Muscle layer of duodenum (tissue), 2 donors: ENCODE measurements around the gene ROR2.
A peak's percentile ranks its signal among the peaks of the same experiment; 100 is the strongest.
"Not testable (repeated sequence)": the region's sequence is repeated elsewhere in the genome, so short reads cannot be mapped to it uniquely, and the experiment has no call there.

Experiments used
- H3K27ac ChIP-seq: one replicate; pipeline ENCODE4 v1.7.0; 2013; ENCODE audit warnings: mild to moderate bottlenecking, low read length
- H3K27me3 ChIP-seq: one replicate; pipeline ENCODE4 v1.7.0; 2013; ENCODE audit warnings: low read depth, mild to moderate bottlenecking, control low read depth, low read length
- H3K36me3 ChIP-seq, 2 donors: one replicate each; pipeline ENCODE4 v1.7.0; 2013; ENCODE audit warnings: low read length in 2 of 2, control low read depth in 1 of 2, mild to moderate bottlenecking in 1 of 2; ENCODE audit not compliant: insufficient read depth in 2 of 2, control insufficient read depth in 1 of 2
- H3K4me1 ChIP-seq, 2 donors: one replicate each; pipeline ENCODE4 v1.7.0; 2013; ENCODE audit warnings: low read length in 2 of 2, mild to moderate bottlenecking in 2 of 2, control low read depth in 1 of 2, moderate library complexity in 1 of 2; ENCODE audit not compliant: insufficient read depth in 2 of 2, control insufficient read depth in 1 of 2
- H3K4me3 ChIP-seq, 2 donors: one replicate each; pipeline ENCODE4 v1.7.0; 2013; ENCODE audit warnings: low read length in 2 of 2, low read depth in 1 of 2, mild to moderate bottlenecking in 1 of 2
- H3K9me3 ChIP-seq, 2 donors: one replicate each; pipeline ENCODE4 v1.7.0; 2013; ENCODE audit warnings: low read length in 2 of 2, control low read depth in 1 of 2, mild to moderate bottlenecking in 1 of 2; ENCODE audit not compliant: control insufficient read depth in 1 of 2
- donor health status: healthy.

ROR2 gene

GRCh38 chr9:91799113-91799744, 150.8 kb downstream of the ROR2 start:
- Histone ChIP-seq H3K27ac (peak overlapping the region; percentile 53), H3K36me3 (no peaks in the 10 kb centered on the region), H3K27me3 (no peaks in the 10 kb centered on the region), H3K4me1 (peaks cover 16 to 52% of the 10 kb centered on the region in 2 donors), H3K9me3 (no peaks in the 10 kb centered on the region), H3K4me3 (no peak overlapping the region)

- not testable (repeated sequence) for H3K27me3 ChIP-seq, H3K36me3 ChIP-seq, H3K9me3 ChIP-seq, H3K4me3 ChIP-seq
- H3K27ac ChIP-seq, result peak overlapping the region; percentile 53
- peaks cover 16 to 48% of the 10 kb centered on the region in 2 donors for H3K4me1 ChIP-seq
Measured at GRCh38 chr9:91798273-91799112, 151.5 kb downstream of the ROR2 start.

- not testable (repeated sequence) for H3K36me3 ChIP-seq, H3K27ac ChIP-seq, H3K9me3 ChIP-seq, H3K27me3 ChIP-seq, H3K4me3 ChIP-seq
- peaks cover 16 to 41% of the 10 kb centered on the region in 2 donors for H3K4me1 ChIP-seq
Measured at GRCh38 chr9:91797517-91797916, 152.5 kb downstream of the ROR2 start.

- not testable (repeated sequence) for H3K4me3 ChIP-seq, H3K36me3 ChIP-seq, H3K27me3 ChIP-seq, H3K27ac ChIP-seq, H3K9me3 ChIP-seq
- H3K4me1 ChIP-seq, result peaks cover 16 to 33% of the 10 kb centered on the region in 2 donors
Measured at GRCh38 chr9:91796516-91796915, 153.5 kb downstream of the ROR2 start.

- Histone ChIP-seq H3K27me3 (no peaks in the 10 kb centered on the region), H3K9me3 (no peaks in the 10 kb centered on the region), H3K4me1 (peaks cover 16 to 25% of the 10 kb centered on the region in 2 donors), H3K27ac (no peak overlapping the region), H3K4me3 (no peak overlapping the region), H3K36me3 (no peaks in the 10 kb centered on the region)
Measured at GRCh38 chr9:91795598-91796241, 154.3 kb downstream of the ROR2 start.

GRCh38 chr9:91793371-91793770, 156.7 kb downstream of the ROR2 start:
- not testable (repeated sequence) for H3K9me3 ChIP-seq, H3K27ac ChIP-seq, H3K27me3 ChIP-seq, H3K4me3 ChIP-seq, H3K36me3 ChIP-seq, H3K4me1 ChIP-seq

- H3K9me3 ChIP-seq, result no peaks in the 10 kb centered on the region
- peaks cover 0 to 13% of the 10 kb centered on the region in 2 donors for H3K4me1 ChIP-seq
- no peaks in the 10 kb centered on the region for H3K36me3 ChIP-seq
- H3K27ac ChIP-seq, result no peak overlapping the region
- no peak overlapping the region for H3K4me3 ChIP-seq
- no peaks in the 10 kb centered on the region for H3K27me3 ChIP-seq
Measured at GRCh38 chr9:91790917-91791316, 159.1 kb downstream of the ROR2 start.

- H3K27me3 ChIP-seq, result no peaks in the 10 kb centered on the region
- H3K9me3 ChIP-seq, result no peaks in the 10 kb centered on the region
- no peak overlapping the region for H3K4me3 ChIP-seq
- H3K4me1 ChIP-seq, result peaks cover 0 to 23% of the 10 kb centered on the region in 2 donors
- H3K36me3 ChIP-seq, result no peaks in the 10 kb centered on the region
- H3K27ac ChIP-seq, result no peak overlapping the region
Measured at GRCh38 chr9:91789941-91790340, 160.1 kb downstream of the ROR2 start.

- Histone ChIP-seq H3K4me3 (no peak overlapping the region), H3K27ac (no peak overlapping the region), H3K9me3 (no peaks in the 10 kb centered on the region), H3K4me1 (peaks cover 5 to 37% of the 10 kb centered on the region in 2 donors), H3K27me3 (no peaks in the 10 kb centered on the region), H3K36me3 (no peaks in the 10 kb centered on the region)
Measured at GRCh38 chr9:91787931-91788330, 162.1 kb downstream of the ROR2 start.

GRCh38 chr9:91786132-91786896, 163.7 kb downstream of the ROR2 start:
- Histone ChIP-seq H3K4me1 (peaks cover 8 to 48% of the 10 kb centered on the region in 2 donors), H3K27ac (no peak overlapping the region)

GRCh38 chr9:91785447-91785842, 164.6 kb downstream of the ROR2 start:
- H3K4me1 ChIP-seq, result peaks cover 8 to 55% of the 10 kb centered on the region in 2 donors
- H3K27me3 ChIP-seq, result no peaks in the 10 kb centered on the region
- H3K27ac ChIP-seq, result no peak overlapping the region
- H3K9me3 ChIP-seq, result no peaks in the 10 kb centered on the region
- no peaks in the 10 kb centered on the region for H3K36me3 ChIP-seq
- H3K4me3 ChIP-seq, result no peak overlapping the region

More at GRCh38 chr9:91786132-91786896, 163.7 kb downstream of the ROR2 start:
- no peak overlapping the region for H3K4me3 ChIP-seq
- H3K27me3 ChIP-seq, result no peaks in the 10 kb centered on the region
- H3K9me3 ChIP-seq, result no peaks in the 10 kb centered on the region
- H3K36me3 ChIP-seq, result no peaks in the 10 kb centered on the region
